Endothelial cell (in vitro differentiated cells): ENCODE data around the gene VHLL. TPM values are rescaled to one million over a fixed set of nuclear protein-coding genes. Genes with fewer than 3 reads are reported as not detected.
"Not testable (repeated sequence)": the region's sequence is repeated elsewhere in the genome, so short reads cannot be mapped to it uniquely, and the experiment has no call there.

Experiments used
- DNase-seq: peaks from one replicate; pipeline ENCODE4 v3.0.0; 2021; ENCODE audit warnings: low spot score
- H3K27ac Mint-ChIP-seq: one replicate; pipeline ENCODE4 v1.8.0; 2021; ENCODE audit warnings: mixed read lengths, inconsistent platforms; ENCODE audit not compliant: unreplicated experiment
- H3K27me3 Mint-ChIP-seq: one replicate; pipeline ENCODE4 v1.8.0; 2021; ENCODE audit warnings: mild to moderate bottlenecking, moderate library complexity, mixed read lengths, inconsistent platforms; ENCODE audit not compliant: unreplicated experiment
- H3K36me3 Mint-ChIP-seq: one replicate; pipeline ENCODE4 v1.8.0; 2021; ENCODE audit warnings: mild to moderate bottlenecking, low read depth, mixed read lengths, inconsistent platforms; ENCODE audit not compliant: unreplicated experiment
- H3K4me1 Mint-ChIP-seq: one replicate; pipeline ENCODE4 v1.8.0; 2021; ENCODE audit warnings: mild to moderate bottlenecking, mixed read lengths, inconsistent platforms; ENCODE audit not compliant: unreplicated experiment
- H3K4me3 Mint-ChIP-seq: one replicate; pipeline ENCODE4 v1.8.0; 2021; ENCODE audit warnings: mild to moderate bottlenecking, mixed read lengths, inconsistent platforms; ENCODE audit not compliant: unreplicated experiment
- H3K9me3 Mint-ChIP-seq: one replicate; pipeline ENCODE4 v1.8.0; 2021; ENCODE audit warnings: mixed read lengths, inconsistent platforms; ENCODE audit not compliant: unreplicated experiment
- CTCF ChIP-seq: fragments of 200-600 bp; sonication (generic); IDR thresholded peaks from one replicate; pipeline ENCODE4 v1.5.0; 2021; ENCODE audit warnings: antibody characterized with exemption; ENCODE audit not compliant: unreplicated experiment
- total RNA-seq: library from RNA; stranded (reverse); fragmentation: NEBNext Ultra II Directional; extraction: Animal tissue kit (Norgen Biotek cat#: 25700); gene quantifications from one replicate; pipeline ENCODE4 v1.2.1, GENCODE V29; 2021; ENCODE audit not compliant: unreplicated experiment

The VHLL gene
- total RNA-seq, 1 donor from 2014 or later = not detected

- H3K27ac Mint-ChIP-seq = no peak overlapping the region
- no peak for TF ChIP-seq CTCF
- H3K9me3 Mint-ChIP-seq = no peaks in the 10 kb centered on the region
- DNase-seq = no peak
- H3K4me3 Mint-ChIP-seq = peak overlapping the region; percentile 99
- peaks cover 13% of the 10 kb centered on the region for H3K36me3 Mint-ChIP-seq
- peaks cover 10% of the 10 kb centered on the region for H3K27me3 Mint-ChIP-seq
- H3K4me1 Mint-ChIP-seq = peaks cover 24% of the 10 kb centered on the region
Measured at GRCh38 chr1:156336242-156336641, 37.1 kb upstream of the VHLL start.

DNA sequence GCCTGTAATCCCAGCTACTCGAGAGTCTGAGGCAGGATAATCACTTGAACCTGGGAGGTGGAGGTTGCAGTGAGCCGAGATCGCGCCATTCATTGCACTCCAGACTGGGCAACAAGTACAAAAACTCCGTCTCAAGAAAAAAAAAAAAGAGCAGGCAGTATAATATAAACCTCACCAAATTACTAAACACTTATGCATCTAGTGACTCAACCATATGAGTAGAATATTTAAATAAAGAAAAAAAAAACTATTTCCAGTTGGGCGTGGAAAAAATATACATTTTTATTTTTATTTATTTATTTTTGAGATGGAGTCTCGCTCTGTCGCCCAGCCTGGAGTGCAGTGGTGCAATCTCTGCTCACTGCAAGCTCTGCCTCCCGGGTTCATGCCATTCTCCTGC lies 24.1 kb upstream of the VHLL start:
- H3K27ac Mint-ChIP-seq, H3K4me3 Mint-ChIP-seq, H3K9me3 Mint-ChIP-seq, H3K27me3 Mint-ChIP-seq, H3K4me1 Mint-ChIP-seq, DNase-seq: not testable (repeated sequence)
- peaks cover 23% of the 10 kb centered on the region for H3K36me3 Mint-ChIP-seq

- DNase-seq = no peak
- Mint-ChIP-seq H3K4me1 (no peaks in the 10 kb centered on the region), H3K36me3 (peaks cover 29% of the 10 kb centered on the region), H3K4me3 (peak overlapping the region; percentile 56), H3K27ac (no peak overlapping the region), H3K27me3 (no peaks in the 10 kb centered on the region), H3K9me3 (no peaks in the 10 kb centered on the region)
- no peak for TF ChIP-seq CTCF
Measured at GRCh38 chr1:156320560-156320959, 21.5 kb upstream of the VHLL start.

GRCh38 chr1:156319664-156320063 lies 20.6 kb upstream of the VHLL start:
- Mint-ChIP-seq H3K27me3 (no peaks in the 10 kb centered on the region), H3K27ac (no peak overlapping the region), H3K9me3 (no peaks in the 10 kb centered on the region), H3K4me1 (no peaks in the 10 kb centered on the region), H3K36me3 (peaks cover 24% of the 10 kb centered on the region), H3K4me3 (no peak overlapping the region)
- no peak for DNase-seq
- peak; percentile 51 for TF ChIP-seq CTCF

DNA sequence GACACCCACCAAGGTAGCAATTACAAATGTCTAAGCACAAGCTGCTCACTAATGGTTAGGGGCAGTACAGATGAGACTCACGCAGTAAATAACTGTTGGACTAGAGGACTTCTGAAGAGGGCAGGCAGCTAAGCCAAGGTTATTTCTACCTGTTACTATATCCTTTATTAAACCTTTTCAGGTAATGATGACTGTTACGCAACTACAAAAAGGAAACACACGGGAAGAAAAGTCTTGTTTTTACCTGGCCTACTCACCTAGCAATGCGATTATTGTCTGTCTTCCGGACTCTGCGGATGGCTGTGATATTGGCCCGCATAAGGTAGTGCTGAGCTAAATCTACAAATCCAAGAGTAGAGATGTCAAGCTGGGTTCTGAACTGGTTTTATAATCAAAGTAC lies 17.8 kb upstream of the VHLL start:
- no peaks in the 10 kb centered on the region for H3K4me1 Mint-ChIP-seq
- peaks cover 23% of the 10 kb centered on the region for H3K36me3 Mint-ChIP-seq
- no peak for DNase-seq
- H3K27ac Mint-ChIP-seq = no peak overlapping the region
- H3K9me3 Mint-ChIP-seq = no peaks in the 10 kb centered on the region
- no peak for TF ChIP-seq CTCF
- no peaks in the 10 kb centered on the region for H3K27me3 Mint-ChIP-seq
- no peak overlapping the region for H3K4me3 Mint-ChIP-seq

GRCh38 chr1:156310962-156311361 lies 11.9 kb upstream of the VHLL start:
- Mint-ChIP-seq H3K27ac (no peak overlapping the region), H3K36me3 (peaks cover 16% of the 10 kb centered on the region), H3K9me3 (no peaks in the 10 kb centered on the region)

More at GRCh38 chr1:156310962-156311361, 11.9 kb upstream of the VHLL start:
- Mint-ChIP-seq H3K4me1 (no peaks in the 10 kb centered on the region), H3K27me3 (no peaks in the 10 kb centered on the region), H3K4me3 (no peak overlapping the region)
- DNase-seq = no peak
- TF ChIP-seq CTCF = no peak
